ENCODE data around the gene SLC4A5.
"Not testable (repeated sequence)": the region's sequence is repeated elsewhere in the genome, so short reads cannot be mapped to it uniquely, and the experiment has no call there.

Gene SLC4A5

GRCh38 chr2:74364533-74365505, 21.6 kb upstream of the SLC4A5 start:
- no peak for DNase-seq (ENCODE audit: low spot score)

- DNase-seq (ENCODE audit: low spot score): no peak
Observed at GRCh38 chr2:74361327-74361726, 18.1 kb upstream of the SLC4A5 start.

- no peak for DNase-seq (ENCODE audit: low spot score)
Observed at GRCh38 chr2:74357627-74358026, 14.4 kb upstream of the SLC4A5 start.

- no peak for DNase-seq (ENCODE audit: low spot score)
Observed at GRCh38 chr2:74349889-74350288, 6.7 kb upstream of the SLC4A5 start.

GRCh38 chr2:74347742-74348141, 4.5 kb upstream of the SLC4A5 start:
- DNase-seq (ENCODE audit: low spot score): no peak

GRCh38 chr2:74347303-74347702, 4.1 kb upstream of the SLC4A5 start:
- no peak for DNase-seq (ENCODE audit: low spot score)

GRCh38 chr2:74345272-74345943, 2.2 kb upstream of the SLC4A5 start:
- DNase-seq (ENCODE audit: low spot score): no peak

- not testable (repeated sequence) for DNase-seq (ENCODE audit: low spot score)
Observed at GRCh38 chr2:74336227-74336626, 7.0 kb downstream of the SLC4A5 start.

- peak; percentile 76 for DNase-seq (ENCODE audit: low spot score)
Observed at GRCh38 chr2:74334931-74335333, 8.3 kb downstream of the SLC4A5 start.

- DNase-seq (ENCODE audit: low spot score): no peak
Observed at GRCh38 chr2:74333896-74334586, 9.2 kb downstream of the SLC4A5 start.

GRCh38 chr2:74333175-74333574, 10.0 kb downstream of the SLC4A5 start:
- DNase-seq (ENCODE audit: low spot score): peak; percentile 35

GRCh38 chr2:74332550-74333174, 10.6 kb downstream of the SLC4A5 start:
- DNase-seq (ENCODE audit: low spot score): no peak

- no peak for DNase-seq (ENCODE audit: low spot score)
Observed at GRCh38 chr2:74328573-74328972, 14.6 kb downstream of the SLC4A5 start.

GRCh38 chr2:74328074-74328473, 15.1 kb downstream of the SLC4A5 start:
- DNase-seq (ENCODE audit: low spot score): no peak

- DNase-seq (ENCODE audit: low spot score): no peak
Observed at GRCh38 chr2:74327627-74328026, 15.6 kb downstream of the SLC4A5 start.

- no peak for DNase-seq (ENCODE audit: low spot score)
Observed at GRCh38 chr2:74327199-74327598, 16.0 kb downstream of the SLC4A5 start.

GRCh38 chr2:74325815-74326214, 17.4 kb downstream of the SLC4A5 start:
- no peak for DNase-seq (ENCODE audit: low spot score)

- no peak for DNase-seq (ENCODE audit: low spot score)
Observed at GRCh38 chr2:74321737-74322136, 21.5 kb downstream of the SLC4A5 start.

GRCh38 chr2:74317701-74318100, 25.5 kb downstream of the SLC4A5 start:
- no peak for DNase-seq (ENCODE audit: low spot score)

- DNase-seq (ENCODE audit: low spot score): peak; percentile 8
Observed at GRCh38 chr2:74316627-74317295, 26.5 kb downstream of the SLC4A5 start.

- no peak for DNase-seq (ENCODE audit: low spot score)
Observed at GRCh38 chr2:74314107-74314506, 29.1 kb downstream of the SLC4A5 start.

- no peak for DNase-seq (ENCODE audit: low spot score)
Observed at GRCh38 chr2:74313497-74313896, 29.7 kb downstream of the SLC4A5 start.
